IMR-90 (cell line): ENCODE data around the gene NELFE. TPM values are rescaled to one million over a fixed set of nuclear protein-coding genes. Genes with fewer than 3 reads are reported as not detected.

Source experiments
- ATAC-seq: fragments of 200-7000 bp; cut with Tn5 transposase; 2 replicates; pipeline ENCODE4 v1.9.1; 2020; ENCODE audit warnings: low read depth, mild to moderate bottlenecking, moderate library complexity
- BruUV-seq: library from RNA; stranded (reverse); fragments of 400-500 nt; replicated peaks from 2 replicates; lab custom pipeline; 2021; lab: Mats Ljungman, UMichigan
- CTCF ChIA-PET: fragments of 300-600 bp; formaldehyde crosslinking; extraction: SDS; loops from one replicate; lab custom pipeline; 2021; ENCODE audit warnings: antibody characterized with exemption; lab: Yijun Ruan, JAX
- POLR2A ChIA-PET: fragments of 300-600 bp; sonication (Branson Sonifier 250); formaldehyde crosslinking; loops from one replicate; lab custom pipeline; 2022; ENCODE audit warnings: antibody characterized with exemption; ENCODE audit not compliant: unreplicated experiment; lab: Charles Lee
- DNase-seq: peaks from one replicate; pipeline ENCODE4 v3.0.0; 2013
- H2AFZ ChIP-seq: replicated peaks from 2 replicates; pipeline ENCODE3; 2013; ENCODE audit warnings: low read length, mild to moderate bottlenecking; ENCODE audit not compliant: poor library complexity
- H2AK5ac ChIP-seq: 2 replicates; pipeline ENCODE4 v1.6.1; 2013; ENCODE audit warnings: low read depth, low read length, inconsistent platforms
- H2AK9ac ChIP-seq: replicated peaks from 2 replicates; pipeline ENCODE3; 2013; ENCODE audit warnings: mild to moderate bottlenecking, low read depth, low read length, moderate library complexity; ENCODE audit not compliant: poor library complexity
- H2BK120ac ChIP-seq: 2 replicates; pipeline ENCODE4 v1.6.1; 2013; ENCODE audit warnings: low read depth, low read length, inconsistent platforms
- H2BK15ac ChIP-seq: 3 replicates; pipeline ENCODE4 v1.6.1; 2013; ENCODE audit warnings: low read depth, low read length, inconsistent platforms
- H2BK20ac ChIP-seq: 2 replicates; pipeline ENCODE4 v1.6.1; 2013; ENCODE audit warnings: low read depth, mild to moderate bottlenecking, inconsistent platforms, low read length, moderate library complexity
- H2BK5ac ChIP-seq: 2 replicates; pipeline ENCODE4 v1.6.1; 2013; ENCODE audit warnings: mild to moderate bottlenecking, low read depth, low read length, inconsistent platforms; ENCODE audit not compliant: poor library complexity, severe bottlenecking
- H3K14ac ChIP-seq: replicated peaks from 2 replicates; pipeline ENCODE4 v1.6.1; 2013; ENCODE audit warnings: low read depth, low read length, inconsistent platforms
- H3K18ac ChIP-seq: 2 replicates; pipeline ENCODE4 v1.6.1; 2013; ENCODE audit warnings: low read depth, low read length, control low read depth
- H3K23ac ChIP-seq: 2 replicates; pipeline ENCODE4 v1.6.1; 2013; ENCODE audit warnings: low read depth, low read length, inconsistent platforms
- H3K27ac ChIP-seq: 2 replicates; pipeline ENCODE4 v1.5.1; 2013; ENCODE audit warnings: mild to moderate bottlenecking, control low read depth, low read length; ENCODE audit not compliant: insufficient read depth
- H3K27me3 ChIP-seq: 2 replicates; pipeline ENCODE4 v1.6.1; 2013; ENCODE audit warnings: low read length; ENCODE audit not compliant: control insufficient read depth, insufficient read depth
- H3K36me3 ChIP-seq: 2 replicates; pipeline ENCODE4 v1.6.1; 2013; ENCODE audit warnings: low read length, mixed read lengths; ENCODE audit not compliant: control insufficient read depth, insufficient read depth
- H3K4ac ChIP-seq: 2 replicates; pipeline ENCODE4 v1.6.1; 2013; ENCODE audit warnings: low read depth, low read length, inconsistent platforms
- H3K4me1 ChIP-seq: 2 replicates; pipeline ENCODE4 v1.6.1; 2013; ENCODE audit warnings: low read length, mixed read lengths; ENCODE audit not compliant: control insufficient read depth, insufficient read depth
- H3K4me2 ChIP-seq: 2 replicates; pipeline ENCODE4 v1.6.1; 2013; ENCODE audit warnings: low read depth, mild to moderate bottlenecking, control low read depth, low read length, moderate library complexity
- H3K4me3 ChIP-seq: 2 replicates; pipeline ENCODE4 v1.5.1; 2013; ENCODE audit warnings: low read depth, mild to moderate bottlenecking, control low read depth, low read length, moderate library complexity; ENCODE audit not compliant: insufficient read depth
- H3K56ac ChIP-seq: 2 replicates; pipeline ENCODE4 v1.6.1; 2013; ENCODE audit warnings: low read length, inconsistent platforms; ENCODE audit not compliant: insufficient read depth; ENCODE audit errors: extremely low read depth
- H3K79me1 ChIP-seq, 2 experiments: 2 replicates each; pipeline ENCODE4 v1.6.1; 2013; ENCODE audit warnings: low read length in 2 of 2, inconsistent platforms in 1 of 2, low read depth in 1 of 2
- H3K9ac ChIP-seq: 2 replicates; pipeline ENCODE4 v1.6.1; 2013; ENCODE audit warnings: low read depth, low read length, control low read depth
- H3K9me1 ChIP-seq: 2 replicates; pipeline ENCODE4 v1.6.1; 2013; ENCODE audit warnings: low read length, inconsistent platforms; ENCODE audit not compliant: insufficient read depth
- H3K9me3 ChIP-seq: 2 replicates; pipeline ENCODE4 v1.6.1; 2013; ENCODE audit warnings: low read length; ENCODE audit not compliant: control insufficient read depth, insufficient read depth
- H4K20me1 ChIP-seq: 2 replicates; pipeline ENCODE4 v1.6.1; 2013; ENCODE audit warnings: low read length, inconsistent platforms; ENCODE audit not compliant: insufficient read depth
- H4K5ac ChIP-seq: 2 replicates; pipeline ENCODE4 v1.6.1; 2013; ENCODE audit warnings: mild to moderate bottlenecking, low read depth, low read length, control low read depth
- H4K8ac ChIP-seq, 2 experiments: 2 replicates each; pipeline ENCODE4 v1.6.1; 2013; ENCODE audit warnings: low read depth in 2 of 2, low read length in 2 of 2, control low read depth in 1 of 2, inconsistent platforms in 1 of 2
- H4K91ac ChIP-seq: 2 replicates; pipeline ENCODE4 v1.6.1; 2013; ENCODE audit warnings: low read depth, low read length, inconsistent platforms; ENCODE audit not compliant: insufficient read depth
- RFX5 ChIP-seq: IDR thresholded peaks from 2 replicates; pipeline ENCODE4 v1.8.0; 2012; ENCODE audit warnings: low read depth, mild to moderate bottlenecking, low read length, moderate library complexity
- WGBS, 2 experiments: methylation state at CpG; one replicate each; pipeline versions ENCODE4 v1.1.5 to v1.1.7; 2013; ENCODE audit warnings: missing lambda C conversion rate in 2 of 2; ENCODE audit not compliant: insufficient read length in 1 of 2; ENCODE audit errors: extremely low coverage in 2 of 2; 5-methylcytosine and 5-hydroxymethylcytosine counted together
- dilution Hi-C: fragments of 300-500 bp; cut with HindIII; formaldehyde crosslinking; loops from one replicate; pipeline ENCODE4 v1.14.3; 2018; ENCODE audit warnings: low sequenced_read_pairs; ENCODE audit not compliant: unreplicated experiment
- in situ Hi-C: fragments of 300-500 bp; cut with MboI; formaldehyde crosslinking; loops from 3 replicates; pipeline ENCODE4 v1.14.3; 2019; ENCODE audit warnings: low sequenced_read_pairs, inconsistent platforms, mixed read lengths
- intact Hi-C: fragments of 100-400 bp; cut with micrococcal nuclease; formaldehyde crosslinking; loops from 2 replicates; pipeline ENCODE4 v1.10.0; 2022
- polyA plus RNA-seq, 3 experiments: library from polyadenylated mRNA; depleted of rRNA; stranded (reverse); fragments of >200 nt; gene quantifications; 2 replicates each; pipeline ENCODE4 v1.2.3, GENCODE V29; 2012; ENCODE audit warnings: low replicate concordance in 1 of 3
- total RNA-seq: library from RNA; depleted of rRNA; stranded (reverse); fragments of >200 nt; gene quantifications from 2 replicates; pipeline ENCODE4 v1.2.3, GENCODE V29; 2012

The NELFE gene
- total and polyA plus RNA-seq, 2 of the 4 experiments (the other 2 are of a cell fraction): 63.6 to 76.0 TPM

- Histone ChIP-seq H3K4ac (no peak overlapping the region), H2BK20ac (no peak overlapping the region), H3K4me1 (peaks cover under 1% of the 10 kb centered on the region), H4K20me1 (no peaks in the 10 kb centered on the region), H3K79me1 (no peaks in the 10 kb centered on the region), H2BK120ac (no peak overlapping the region), H3K27ac (no peak overlapping the region), H3K27me3 (peaks cover 8% of the 10 kb centered on the region), H4K91ac (no peak overlapping the region), H3K36me3 (no peaks in the 10 kb centered on the region), H3K9me3 (no peaks in the 10 kb centered on the region), H2AK5ac (no peak overlapping the region), H3K4me3 (no peak overlapping the region), H3K9me1 (no peaks in the 10 kb centered on the region), H2BK15ac (no peak overlapping the region), H4K8ac (no peak overlapping the region), H2AFZ (no peak overlapping the region), H3K56ac (no peak overlapping the region), H4K5ac (no peak overlapping the region), H3K18ac (no peak overlapping the region), H3K4me2 (no peak overlapping the region), H2BK5ac (no peak overlapping the region), H3K9ac (no peak overlapping the region), H3K23ac (no peak overlapping the region), H2AK9ac (no peak overlapping the region), H3K14ac (no peak overlapping the region)
- ChIA-PET POLR2A (no interaction called here), CTCF (no interaction called here)
- DNase-seq (no peak), ATAC-seq (no peak)
- no peak for TF ChIP-seq RFX5
- intact Hi-C loops (no loop called here), in situ Hi-C loops (no loop called here), dilution Hi-C loops (no loop called here)
- WGBS, 2 experiments: no CpG with 5 or more reads among the region's 3 CpGs
- no TSS peak for BruUV-seq
These were observed 23.8 kb downstream of the NELFE start for GRCh38 chr6:31935021-31935420.
